Neural crest cell (in vitro differentiated cells): ENCODE measurements around the gene MYH14. TPM values are rescaled to one million over a fixed set of nuclear protein-coding genes. Genes with fewer than 3 reads are reported as not detected.

Source experiments
- DNase-seq: peaks from one replicate; pipeline ENCODE4 v3.0.0; 2021; ENCODE audit warnings: low read depth, mixed read lengths, low spot score
- H3K27ac Mint-ChIP-seq: one replicate; pipeline ENCODE4 v1.8.0; 2021; ENCODE audit warnings: mild to moderate bottlenecking, mixed read lengths; ENCODE audit not compliant: unreplicated experiment
- H3K27me3 Mint-ChIP-seq: 2 replicates; pipeline ENCODE4 v1.8.0; 2021; ENCODE audit warnings: low read depth, mild to moderate bottlenecking, mixed read lengths
- H3K36me3 Mint-ChIP-seq: 2 replicates; pipeline ENCODE4 v1.8.0; 2021; ENCODE audit warnings: low read depth, mild to moderate bottlenecking, mixed read lengths
- H3K4me1 Mint-ChIP-seq: 2 replicates; pipeline ENCODE4 v1.8.0; 2021; ENCODE audit warnings: mixed read lengths
- H3K4me3 Mint-ChIP-seq: one replicate; pipeline ENCODE4 v1.8.0; 2021; ENCODE audit warnings: mild to moderate bottlenecking, mixed read lengths
- H3K9me3 Mint-ChIP-seq: 2 replicates; pipeline ENCODE4 v1.8.0; 2021; ENCODE audit warnings: mixed read lengths
- total RNA-seq: library from RNA; stranded (reverse); gene quantifications from 2 replicates; pipeline ENCODE4 v1.2.1, GENCODE V29; 2021
- TF ChIP-seq, protein P1 (sequence below): fragments of 200-600 bp; sonication (generic); conservative IDR thresholded peaks from 2 replicates; pipeline ENCODE4 v1.5.0; 2021; ENCODE audit warnings: antibody characterized with exemption, mild to moderate bottlenecking

The MYH14 gene
- total RNA-seq, 1 donor from 2014 or later: 4.7 TPM

- no peak overlapping the region for H3K4me3 Mint-ChIP-seq
- H3K27ac Mint-ChIP-seq: no peak overlapping the region
- no peaks in the 10 kb centered on the region for H3K36me3 Mint-ChIP-seq
- H3K4me1 Mint-ChIP-seq: no peaks in the 10 kb centered on the region
- peaks cover 14% of the 10 kb centered on the region for H3K27me3 Mint-ChIP-seq
- TF ChIP-seq, protein P1, sequence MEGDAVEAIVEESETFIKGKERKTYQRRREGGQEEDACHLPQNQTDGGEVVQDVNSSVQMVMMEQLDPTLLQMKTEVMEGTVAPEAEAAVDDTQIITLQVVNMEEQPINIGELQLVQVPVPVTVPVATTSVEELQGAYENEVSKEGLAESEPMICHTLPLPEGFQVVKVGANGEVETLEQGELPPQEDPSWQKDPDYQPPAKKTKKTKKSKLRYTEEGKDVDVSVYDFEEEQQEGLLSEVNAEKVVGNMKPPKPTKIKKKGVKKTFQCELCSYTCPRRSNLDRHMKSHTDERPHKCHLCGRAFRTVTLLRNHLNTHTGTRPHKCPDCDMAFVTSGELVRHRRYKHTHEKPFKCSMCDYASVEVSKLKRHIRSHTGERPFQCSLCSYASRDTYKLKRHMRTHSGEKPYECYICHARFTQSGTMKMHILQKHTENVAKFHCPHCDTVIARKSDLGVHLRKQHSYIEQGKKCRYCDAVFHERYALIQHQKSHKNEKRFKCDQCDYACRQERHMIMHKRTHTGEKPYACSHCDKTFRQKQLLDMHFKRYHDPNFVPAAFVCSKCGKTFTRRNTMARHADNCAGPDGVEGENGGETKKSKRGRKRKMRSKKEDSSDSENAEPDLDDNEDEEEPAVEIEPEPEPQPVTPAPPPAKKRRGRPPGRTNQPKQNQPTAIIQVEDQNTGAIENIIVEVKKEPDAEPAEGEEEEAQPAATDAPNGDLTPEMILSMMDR: no peak
- no peaks in the 10 kb centered on the region for H3K9me3 Mint-ChIP-seq
- no peak for DNase-seq
Measured at GRCh38 chr19:50181121-50181520, 22.3 kb upstream of the MYH14 start.

DNA sequence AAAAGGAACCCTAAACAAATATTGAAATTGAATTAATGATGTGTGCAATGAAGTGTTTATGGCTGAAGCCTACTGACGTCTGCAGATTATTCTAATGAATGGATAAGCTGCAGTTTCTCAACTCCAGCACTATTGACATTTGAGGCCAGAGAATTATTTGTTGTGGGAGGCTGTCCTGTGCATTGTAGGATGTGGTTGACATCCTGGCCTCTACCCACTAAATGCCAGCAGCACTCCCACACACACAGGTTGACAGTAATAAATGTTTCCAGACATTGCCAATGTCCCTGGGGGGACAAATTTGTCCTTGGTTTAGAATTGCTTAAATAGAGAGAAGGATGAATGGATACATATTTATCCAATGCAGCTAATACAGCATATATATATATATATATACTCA lies 19.2 kb upstream of the MYH14 start:
- H3K36me3 Mint-ChIP-seq: no peaks in the 10 kb centered on the region
- H3K9me3 Mint-ChIP-seq: no peaks in the 10 kb centered on the region
- no peak overlapping the region for H3K4me3 Mint-ChIP-seq
- DNase-seq: no peak
- no peaks in the 10 kb centered on the region for H3K4me1 Mint-ChIP-seq
- peaks cover 20% of the 10 kb centered on the region for H3K27me3 Mint-ChIP-seq
- H3K27ac Mint-ChIP-seq: no peak overlapping the region
- TF ChIP-seq, protein P1: no peak

- DNase-seq: no peak
- no peaks in the 10 kb centered on the region for H3K36me3 Mint-ChIP-seq
- H3K4me1 Mint-ChIP-seq: no peaks in the 10 kb centered on the region
- H3K27ac Mint-ChIP-seq: no peak overlapping the region
- no peak overlapping the region for H3K4me3 Mint-ChIP-seq
- no peaks in the 10 kb centered on the region for H3K9me3 Mint-ChIP-seq
- peaks cover 38% of the 10 kb centered on the region for H3K27me3 Mint-ChIP-seq
- TF ChIP-seq, protein P1: no peak
Measured at GRCh38 chr19:50187937-50188336, 15.5 kb upstream of the MYH14 start.

GRCh38 chr19:50189331-50189730 lies 14.1 kb upstream of the MYH14 start:
- no peak overlapping the region for H3K4me3 Mint-ChIP-seq
- H3K4me1 Mint-ChIP-seq: no peaks in the 10 kb centered on the region
- no peaks in the 10 kb centered on the region for H3K36me3 Mint-ChIP-seq
- no peaks in the 10 kb centered on the region for H3K9me3 Mint-ChIP-seq
- TF ChIP-seq, protein P1: no peak
- no peak for DNase-seq
- no peak overlapping the region for H3K27ac Mint-ChIP-seq
- peaks cover 45% of the 10 kb centered on the region for H3K27me3 Mint-ChIP-seq

- Mint-ChIP-seq H3K27ac (no peak overlapping the region), H3K4me1 (no peaks in the 10 kb centered on the region), H3K9me3 (no peaks in the 10 kb centered on the region), H3K36me3 (no peaks in the 10 kb centered on the region), H3K4me3 (no peak overlapping the region), H3K27me3 (peaks cover 55% of the 10 kb centered on the region)
- TF ChIP-seq, protein P1: no peak
- no peak for DNase-seq
Measured at GRCh38 chr19:50190439-50190891, 13.0 kb upstream of the MYH14 start.

DNA sequence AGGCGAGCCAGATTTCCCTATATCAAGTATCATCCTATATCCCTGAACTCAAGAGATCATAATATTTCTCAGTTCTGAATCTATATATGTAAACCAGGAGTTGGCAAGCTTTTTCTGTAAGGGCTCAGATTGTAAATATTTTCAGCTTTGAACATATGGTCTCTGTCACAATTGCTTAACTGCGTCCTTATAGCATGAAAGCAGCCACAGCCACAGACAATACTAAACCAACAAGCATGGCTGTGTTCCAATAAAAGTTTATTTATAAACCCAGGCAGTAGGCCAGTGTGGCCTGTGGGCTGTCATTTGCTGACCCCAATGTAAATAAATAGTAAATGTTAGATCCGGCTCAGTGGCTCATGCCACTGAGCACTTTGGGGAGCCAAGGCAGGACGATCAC lies 12.2 kb upstream of the MYH14 start:
- no peaks in the 10 kb centered on the region for H3K4me1 Mint-ChIP-seq
- H3K36me3 Mint-ChIP-seq: no peaks in the 10 kb centered on the region
- TF ChIP-seq, protein P1: no peak
- DNase-seq: no peak
- H3K9me3 Mint-ChIP-seq: no peaks in the 10 kb centered on the region
- no peak overlapping the region for H3K27ac Mint-ChIP-seq
- H3K27me3 Mint-ChIP-seq: peaks cover 62% of the 10 kb centered on the region
- no peak overlapping the region for H3K4me3 Mint-ChIP-seq
